LHCN-M2 (cell line): ENCODE results near the gene NEGR1. TPM values are rescaled to one million over a fixed set of nuclear protein-coding genes. Genes with fewer than 3 reads are reported as not detected.

Experiments used
- DNase-seq: peaks from one replicate; pipeline ENCODE4 v3.0.0-alpha.2; 2012; ENCODE audit warnings: low read depth
- total RNA-seq: library from RNA; depleted of rRNA; stranded (reverse); fragments of >200 nt; gene quantifications from 2 replicates; pipeline ENCODE4 v1.2.3, GENCODE V29; 2014

The NEGR1 gene
- total RNA-seq, 1 experiment from 2014 or later, result 8.8 TPM

GRCh38 chr1:72235062-72235461, 47.3 kb downstream of the NEGR1 start:
- DNase-seq, result no peak

GRCh38 chr1:72230746-72231145, 51.6 kb downstream of the NEGR1 start:
- peak; percentile 60 for DNase-seq

- DNase-seq, result peak; percentile 56
These were observed 52.4 kb downstream of the NEGR1 start for GRCh38 chr1:72229893-72230292.

- DNase-seq, result peak; percentile 53
These were observed 54.7 kb downstream of the NEGR1 start for GRCh38 chr1:72227667-72228066.

DNA sequence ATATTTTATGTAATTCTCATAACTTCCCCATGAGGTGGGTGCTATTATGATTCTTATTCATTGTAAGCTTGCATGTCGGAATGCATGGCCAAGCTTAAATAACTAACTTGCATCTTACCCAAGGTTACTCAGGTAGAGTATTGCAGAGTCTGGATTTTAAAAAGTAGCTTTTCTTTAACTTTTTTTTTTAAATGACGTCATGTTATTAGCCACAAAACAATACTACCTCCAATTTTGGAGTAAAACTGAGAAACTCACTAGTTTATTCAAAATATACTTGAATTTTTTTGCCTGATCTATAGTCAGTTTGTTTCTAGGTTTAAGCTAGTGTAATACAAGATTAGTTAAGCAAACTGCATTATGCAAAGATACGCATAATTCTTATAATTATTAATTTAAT, 57.8 kb downstream of the NEGR1 start:
- no peak for DNase-seq

GRCh38 chr1:72221811-72222210, 60.5 kb downstream of the NEGR1 start:
- DNase-seq, result no peak

- no peak for DNase-seq
These were observed 64.1 kb downstream of the NEGR1 start for GRCh38 chr1:72218141-72218739.

DNA sequence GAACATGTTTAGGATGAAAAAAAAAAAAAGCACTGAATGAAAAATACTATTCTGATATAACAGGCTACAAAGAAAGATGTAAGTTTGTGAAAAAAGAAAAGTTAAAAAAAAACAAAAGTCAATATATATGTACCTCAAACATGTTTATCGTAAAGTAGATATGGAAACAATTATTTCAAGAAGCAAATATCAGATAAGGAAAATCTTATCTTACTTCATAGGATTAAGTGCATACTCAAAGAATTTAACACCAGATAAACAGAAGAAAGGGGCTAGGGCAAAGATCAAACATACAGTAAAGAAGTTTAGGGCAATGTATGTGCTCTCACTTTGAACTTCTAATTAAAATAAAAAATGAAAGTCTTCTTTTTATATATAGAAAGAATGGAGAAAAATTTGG, 75.3 kb downstream of the NEGR1 start:
- no peak for DNase-seq

GRCh38 chr1:72202761-72203160, 79.6 kb downstream of the NEGR1 start:
- DNase-seq, result peak; percentile 74

DNA sequence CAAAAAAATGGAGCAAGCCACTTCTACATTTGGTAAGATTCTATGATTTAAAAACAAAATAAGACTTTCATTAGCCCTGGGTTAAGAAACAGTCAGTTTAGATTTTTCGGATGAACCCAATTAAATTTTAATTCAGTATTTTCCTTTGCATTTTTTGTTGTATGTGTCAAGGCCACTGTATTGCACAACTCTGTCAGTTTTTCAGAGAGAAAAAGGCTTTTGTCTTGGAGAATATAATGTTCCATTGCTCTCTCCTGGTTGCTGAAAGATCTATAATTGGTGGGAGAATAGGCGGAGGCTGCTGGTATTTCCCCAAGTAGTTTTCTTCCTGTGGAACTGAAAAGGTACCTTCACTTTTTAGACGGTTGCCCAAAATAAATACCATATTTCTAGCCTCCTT, 84.6 kb downstream of the NEGR1 start:
- DNase-seq, result no peak

DNA sequence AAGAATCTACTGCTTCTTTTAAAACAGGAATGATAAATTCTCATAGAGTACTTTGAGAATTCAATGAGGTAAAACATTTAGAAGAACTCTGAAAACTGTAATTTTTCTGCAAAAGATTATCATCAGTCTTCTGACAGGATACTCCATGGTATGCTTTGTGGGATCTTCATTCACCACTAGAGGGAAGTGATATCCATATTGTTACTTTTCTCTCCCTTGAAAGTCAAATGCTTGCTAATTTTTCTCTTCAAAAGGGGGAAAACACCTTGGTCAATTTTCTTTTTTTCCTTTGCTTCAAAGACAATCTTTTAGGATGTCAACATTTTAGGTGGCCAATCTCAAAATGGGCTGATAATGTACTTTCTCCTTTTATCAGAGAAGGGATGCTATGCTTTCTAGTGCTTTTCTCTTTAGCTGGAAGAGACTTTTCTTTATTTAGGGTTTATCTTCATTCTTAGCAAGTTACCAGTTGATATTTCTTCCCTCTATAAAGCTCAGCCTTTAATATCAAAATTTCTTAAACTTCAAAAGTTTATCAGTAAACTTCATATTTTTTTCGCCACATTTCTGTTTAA, 95.5 kb downstream of the NEGR1 start:
- DNase-seq, result peak; percentile 35

- no peak for DNase-seq
These were observed 98.1 kb downstream of the NEGR1 start for GRCh38 chr1:72184099-72184701.

DNA sequence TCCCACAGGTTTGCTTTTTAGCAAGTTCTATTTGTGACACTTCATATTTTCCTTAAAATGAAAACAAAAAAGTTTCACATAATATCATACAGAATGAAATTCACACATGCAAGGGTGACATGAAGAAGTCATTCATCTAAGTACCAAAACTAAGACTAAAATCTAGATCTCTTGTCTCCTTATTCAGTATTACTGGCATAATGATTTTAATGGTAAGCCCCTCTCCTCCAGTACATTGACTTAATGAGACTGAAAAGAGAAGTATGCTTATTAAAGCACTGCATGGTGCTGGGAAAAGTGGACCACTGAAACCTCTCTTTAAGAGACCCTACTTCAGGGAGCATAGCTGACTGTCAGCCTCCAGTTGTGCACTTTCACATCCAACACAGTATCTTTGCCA, 99.5 kb downstream of the NEGR1 start:
- no peak for DNase-seq

DNA sequence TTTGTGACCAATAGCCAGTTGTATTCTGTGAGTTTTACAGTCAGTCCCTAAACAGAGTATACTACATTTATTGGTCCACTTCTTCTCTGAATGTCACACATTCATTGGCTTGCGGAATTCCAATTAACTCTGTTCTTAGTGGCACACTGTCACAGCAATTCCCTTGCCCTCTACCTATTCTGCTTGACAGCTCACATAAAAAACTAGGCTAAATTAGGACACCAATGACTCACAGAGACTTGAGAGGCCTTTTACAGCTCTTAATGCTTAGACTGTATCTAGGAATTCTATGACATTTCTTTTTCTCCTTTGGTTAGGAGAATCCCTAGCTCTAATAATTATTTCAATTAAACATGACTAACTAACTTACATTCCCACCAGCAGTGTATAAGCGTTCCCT, 104.1 kb downstream of the NEGR1 start:
- DNase-seq, result peak; percentile 29

DNA sequence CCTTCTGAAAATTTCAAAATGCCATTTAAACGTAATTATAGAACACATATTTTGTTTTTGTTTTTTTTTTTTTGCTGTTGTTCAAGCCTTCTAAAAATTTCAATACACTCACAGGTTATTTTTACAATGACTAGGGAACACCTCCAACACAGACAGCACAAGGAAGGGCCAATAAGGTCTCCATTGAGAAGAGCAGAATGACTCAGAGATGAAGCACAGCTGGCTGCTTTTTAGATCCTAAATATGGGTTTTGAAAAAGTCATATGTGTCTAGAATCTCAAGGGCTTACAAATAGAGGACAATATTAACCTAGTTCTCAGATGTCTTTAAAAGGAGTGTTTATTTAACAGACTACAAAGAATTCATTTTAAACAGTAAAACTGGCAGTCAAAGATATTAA, 104.6 kb downstream of the NEGR1 start:
- DNase-seq, result peak; percentile 71

GRCh38 chr1:72170246-72170645, 112.1 kb downstream of the NEGR1 start:
- no peak for DNase-seq

- DNase-seq, result no peak
These were observed 115.9 kb downstream of the NEGR1 start for GRCh38 chr1:72166426-72166825.

- peak; percentile 3 for DNase-seq
These were observed 131.8 kb downstream of the NEGR1 start for GRCh38 chr1:72150508-72150907.

DNA sequence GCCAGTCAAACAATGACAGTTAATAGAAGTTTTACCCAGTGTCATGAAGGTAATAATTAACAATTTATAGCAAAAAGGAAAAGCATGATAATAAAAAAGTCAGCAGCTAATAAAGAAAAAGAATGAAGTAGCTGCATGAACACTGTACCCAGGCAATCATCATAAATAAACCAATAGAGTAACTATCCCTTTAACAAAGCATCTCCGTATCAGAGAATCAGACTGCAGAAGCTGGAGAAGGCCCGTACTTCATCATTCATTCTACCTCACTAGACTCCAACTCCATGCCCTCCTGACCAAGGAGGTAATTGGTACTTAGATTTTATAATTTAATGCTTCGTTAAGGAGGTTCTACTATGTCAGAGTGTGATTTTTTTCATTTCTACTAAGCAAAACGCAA, 140.5 kb downstream of the NEGR1 start:
- DNase-seq, result no peak

DNA sequence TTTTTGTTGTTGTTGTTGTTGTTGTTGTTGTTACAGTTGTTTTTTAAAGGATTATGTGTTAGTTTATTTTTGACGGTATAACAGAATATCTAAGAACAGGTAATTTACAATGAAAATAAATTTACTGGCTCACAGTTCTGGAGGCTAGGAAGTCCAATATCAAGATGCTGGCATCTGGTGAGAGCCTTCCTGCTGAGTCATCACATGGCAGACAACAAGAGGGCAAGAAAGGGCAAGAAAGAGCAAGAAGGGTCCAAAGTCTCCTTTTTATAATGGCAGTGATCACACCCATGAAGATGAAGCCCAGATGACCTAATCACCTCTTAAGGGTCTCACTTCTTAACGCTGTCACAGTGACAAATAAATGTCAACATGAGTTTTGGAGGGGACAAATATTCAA, 142.1 kb downstream of the NEGR1 start:
- peak; percentile 44 for DNase-seq

- peak; percentile 4 for DNase-seq
These were observed 144.7 kb downstream of the NEGR1 start for GRCh38 chr1:72137656-72138055.

DNA sequence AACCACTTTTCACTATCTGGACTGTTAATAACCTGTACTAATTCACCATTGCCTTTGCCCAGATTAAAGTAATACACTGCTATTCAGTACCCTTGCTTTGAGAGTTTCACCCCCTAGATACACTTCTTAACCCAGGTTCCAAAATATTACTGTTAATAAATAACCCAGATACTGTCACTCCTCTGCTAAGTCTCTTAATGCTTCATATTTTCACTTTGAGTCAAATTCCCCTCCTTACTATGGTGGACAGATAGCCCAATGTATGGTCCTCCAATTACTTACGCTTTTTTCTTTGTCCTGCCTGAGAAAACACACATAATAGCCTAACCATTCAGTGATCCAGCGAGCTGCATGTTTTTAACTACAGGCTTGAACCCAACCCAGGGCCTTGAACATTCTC, 152.5 kb downstream of the NEGR1 start:
- no peak for DNase-seq

- DNase-seq, result peak; percentile 60
These were observed 160.0 kb downstream of the NEGR1 start for GRCh38 chr1:72122099-72122880.
